GM12878 (cell line): ENCODE measurements around the gene LYPLA2. TPM values are rescaled to one million over a fixed set of nuclear protein-coding genes. Genes with fewer than 3 reads are reported as not detected.

Experiments used
- ATAC-seq: fragments of 200-7000 bp; cut with Tn5 transposase; 3 replicates; pipeline ENCODE4 v1.9.1; 2020; ENCODE audit warnings: mild to moderate bottlenecking, moderate library complexity
- BruUV-seq: library from RNA; stranded (reverse); fragments of 400-500 nt; replicated peaks from 2 replicates; lab custom pipeline; 2021; lab: Mats Ljungman, UMichigan
- CTCF ChIA-PET: fragments of 300-600 bp; sonication (Branson Sonifier 250); formaldehyde crosslinking; extraction: SDS; loops from one replicate; lab custom pipeline; 2021; ENCODE audit warnings: inconsistent platforms; lab: Yijun Ruan, JAX
- POLR2A ChIA-PET: fragments of 350-600 bp; formaldehyde crosslinking; extraction: SDS; loops from one replicate; lab custom pipeline; 2021; ENCODE audit warnings: inconsistent platforms; lab: Charles Lee
- RAD21 ChIA-PET: fragments of 300-600 bp; sonication (Branson Sonifier 250); formaldehyde crosslinking; loops from one replicate; lab custom pipeline; 2023; ENCODE audit warnings: antibody characterized with exemption; ENCODE audit not compliant: unreplicated experiment; lab: Charles Lee
- SMC1A ChIA-PET: fragments of 300-600 bp; sonication (Branson Sonifier 250); formaldehyde crosslinking; loops from one replicate; lab custom pipeline; 2023; ENCODE audit not compliant: unreplicated experiment, uncharacterized antibody; lab: Charles Lee
- DNase-seq: peaks from one replicate; pipeline ENCODE4 v3.0.0-alpha.2; 2011; ENCODE audit warnings: low read depth, low spot score
- FAIRE-seq: peaks from 3 replicates; lab custom pipeline; 2011; peaks lifted over from hg19 to GRCh38; lab: Jason Lieb, UNC
- H2AFZ ChIP-seq: 2 replicates; pipeline ENCODE4 v1.6.0; 2011; ENCODE audit warnings: low read depth, low read length, control low read depth; ENCODE audit not compliant: control insufficient read depth
- H3K27ac ChIP-seq: 2 replicates; pipeline ENCODE4 v1.5.1; 2011; ENCODE audit warnings: control low read depth; ENCODE audit not compliant: control insufficient read depth, insufficient read depth
- H3K27me3 ChIP-seq, 2 experiments: replicated peaks in 1 of 2; 2 replicates each; pipeline versions ENCODE4 v1.6.0 to v1.6.1; 2011; ENCODE audit warnings: low read length in 1 of 2; ENCODE audit not compliant: control insufficient read depth in 2 of 2, insufficient read depth in 2 of 2
- H3K36me3 ChIP-seq, 2 experiments: 2 replicates each; pipeline ENCODE4 v1.5.1; 2011; ENCODE audit warnings: low read length in 1 of 2; ENCODE audit not compliant: control insufficient read depth in 2 of 2, insufficient read depth in 2 of 2
- H3K4me1 ChIP-seq: 2 replicates; pipeline ENCODE4 v1.6.1; 2011; ENCODE audit warnings: mild to moderate bottlenecking, low read length, moderate library complexity, mixed read lengths; ENCODE audit not compliant: control insufficient read depth, insufficient read depth
- H3K4me2 ChIP-seq: 2 replicates; pipeline ENCODE4 v1.6.0; 2011; ENCODE audit warnings: control low read depth; ENCODE audit not compliant: control insufficient read depth, insufficient read depth
- H3K4me3 ChIP-seq: fragments of 200-600 bp; sonication (generic); 2 replicates; pipeline ENCODE4 v1.5.1; 2016
- H3K79me2 ChIP-seq: 2 replicates; pipeline ENCODE4 v1.6.0; 2011; ENCODE audit warnings: low read length; ENCODE audit not compliant: control insufficient read depth, insufficient read depth
- H3K9ac ChIP-seq: 2 replicates; pipeline ENCODE4 v1.8.0; 2011; ENCODE audit warnings: low read length, control low read depth, mixed read lengths; ENCODE audit not compliant: control insufficient read depth, insufficient read depth
- H3K9me3 ChIP-seq: replicated peaks from 3 replicates; pipeline ENCODE4 v1.5.1; 2011; ENCODE audit warnings: mild to moderate bottlenecking, low read length; ENCODE audit not compliant: control insufficient read depth, insufficient read depth
- H4K20me1 ChIP-seq: 2 replicates; pipeline ENCODE4 v1.6.0; 2011; ENCODE audit not compliant: control insufficient read depth, insufficient read depth
- CBX5 ChIP-seq: sonication (generic); IDR thresholded peaks from 2 replicates; pipeline ENCODE4 v1.6.1; 2016; ENCODE audit warnings: low read depth, moderate library complexity, mild to moderate bottlenecking, inconsistent platforms
- NR2C2 ChIP-seq: IDR thresholded peaks from 2 replicates; pipeline ENCODE4 v1.6.1; 2011; ENCODE audit warnings: borderline replicate concordance, low read depth; ENCODE audit not compliant: control insufficient read depth, insufficient read length
- WGBS: methylation state at CpG from one replicate; pipeline ENCODE4 v1.1.6; 2016; ENCODE audit warnings: low lambda C conversion rate; ENCODE audit not compliant: insufficient replicate concordance, insufficient coverage; ENCODE audit errors: missing lambda C conversion rate; 5-methylcytosine and 5-hydroxymethylcytosine counted together
- in situ Hi-C: fragments of 300-500 bp; cut with MboI; formaldehyde crosslinking; loops from 9 replicates; pipeline ENCODE4 v1.14.3; 2018; ENCODE audit warnings: mixed read lengths
- intact Hi-C: fragments of 100-400 bp; cut with micrococcal nuclease; formaldehyde crosslinking; loops from one replicate; pipeline ENCODE4 v1.14.2; 2022; ENCODE audit not compliant: unreplicated experiment
- polyA plus RNA-seq, 11 experiments: library from polyadenylated mRNA; depleted of rRNA in 4 of 11; unstranded in 6 of 11; stranded (reverse) in 5 of 11; fragments of >200 nt; fragmentation: Nextera tagmentation in 4 of 11; fragmentation: Illumina TruSeq in 1 of 11; extraction: Ambion mirVana in 4 of 11; extraction: Trizol in 1 of 11; gene quantifications; 1 replicate in 1 of 11; 2 replicates in 10 of 11; pipeline versions ENCODE4 v1.2.1 to v1.2.3, GENCODE V29; 2011 to 2016; ENCODE audit warnings: inconsistent platforms in 2 of 11, missing spikeins in 2 of 11, low read depth in 1 of 11
- total RNA-seq, 4 experiments: library from RNA; depleted of rRNA in 3 of 4; stranded (reverse); fragments of >200 nt in 3 of 4; fragmentation: Illumina TruSeq in 1 of 4; extraction: Trizol in 1 of 4; gene quantifications; 2 replicates each; pipeline versions ENCODE4 v1.2.1 to v1.2.3, GENCODE V29; 2013 to 2021
- TF ChIP-seq, protein P1 (sequence below): fragments of 450-650 bp; IDR thresholded peaks from 2 replicates; pipeline ENCODE4 v1.6.1; 2017; ENCODE audit warnings: low read depth, mild to moderate bottlenecking, moderate library complexity
- TF ChIP-seq, protein P2 (sequence below): fragments of 450-650 bp; IDR thresholded peaks from 2 replicates; pipeline ENCODE4 v1.6.1; 2016; ENCODE audit warnings: mild to moderate bottlenecking, moderate library complexity, borderline replicate concordance
- TF ChIP-seq, protein P3 (sequence below): fragments of 450-650 bp; IDR thresholded peaks from 2 replicates; pipeline ENCODE4 v1.6.1; 2017; ENCODE audit warnings: mild to moderate bottlenecking, moderate library complexity
- TF ChIP-seq, protein P4 (sequence below): IDR thresholded peaks from 2 replicates; pipeline ENCODE4 v1.6.1; 2012; ENCODE audit warnings: mild to moderate bottlenecking, low read depth, low read length

Gene LYPLA2
- total and polyA plus RNA-seq, 10 of the 15 experiments (the other 5 are each of a cell fraction or from before 2014, with no cell fraction given): 2.7 to 129 (median 62.3) TPM

DNA sequence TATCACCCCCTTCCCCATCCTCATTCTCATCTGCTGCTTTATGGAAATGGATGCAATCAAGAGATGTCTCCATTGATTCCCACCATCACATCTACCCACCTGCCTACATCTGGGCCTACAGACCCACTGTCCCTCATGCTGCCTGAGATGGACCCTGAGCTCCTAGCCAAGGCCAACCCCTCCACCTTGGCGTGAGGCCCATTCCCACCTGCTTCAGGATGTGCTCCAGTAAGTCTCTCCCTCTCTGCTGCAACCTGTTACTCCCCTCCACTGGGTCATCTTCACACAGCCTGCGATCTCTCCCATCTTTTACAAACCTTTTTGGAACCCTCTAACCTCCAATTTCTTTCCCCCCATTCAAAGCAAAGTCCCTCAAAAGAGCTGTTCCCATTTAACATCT lies 14.1 kb downstream of the LYPLA2 start (continued):
- TF ChIP-seq, protein P1, sequence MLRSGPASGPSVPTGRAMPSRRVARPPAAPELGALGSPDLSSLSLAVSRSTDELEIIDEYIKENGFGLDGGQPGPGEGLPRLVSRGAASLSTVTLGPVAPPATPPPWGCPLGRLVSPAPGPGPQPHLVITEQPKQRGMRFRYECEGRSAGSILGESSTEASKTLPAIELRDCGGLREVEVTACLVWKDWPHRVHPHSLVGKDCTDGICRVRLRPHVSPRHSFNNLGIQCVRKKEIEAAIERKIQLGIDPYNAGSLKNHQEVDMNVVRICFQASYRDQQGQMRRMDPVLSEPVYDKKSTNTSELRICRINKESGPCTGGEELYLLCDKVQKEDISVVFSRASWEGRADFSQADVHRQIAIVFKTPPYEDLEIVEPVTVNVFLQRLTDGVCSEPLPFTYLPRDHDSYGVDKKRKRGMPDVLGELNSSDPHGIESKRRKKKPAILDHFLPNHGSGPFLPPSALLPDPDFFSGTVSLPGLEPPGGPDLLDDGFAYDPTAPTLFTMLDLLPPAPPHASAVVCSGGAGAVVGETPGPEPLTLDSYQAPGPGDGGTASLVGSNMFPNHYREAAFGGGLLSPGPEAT: no peak

DNA sequence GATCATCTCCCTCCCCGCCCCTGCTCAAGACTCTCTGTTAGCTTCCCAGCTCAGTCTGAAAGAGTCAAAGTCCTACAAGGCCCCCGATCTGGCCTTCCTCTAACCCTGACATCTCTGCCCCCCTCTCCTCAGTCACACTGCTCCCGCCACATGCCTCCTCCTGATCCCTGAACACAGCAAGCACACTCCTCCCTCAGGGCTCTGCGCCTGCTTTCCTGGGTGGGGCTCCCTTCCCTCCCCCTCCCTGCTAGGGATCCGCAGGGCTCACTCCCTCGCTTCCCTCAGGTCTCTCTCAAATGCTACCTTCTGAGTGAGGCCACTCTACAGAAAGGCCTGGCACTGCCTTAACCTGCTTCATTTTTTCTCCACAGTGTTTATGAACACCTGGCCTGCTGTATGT lies 15.3 kb downstream of the LYPLA2 start:
- Histone ChIP-seq H3K9me3 (no peaks in the 10 kb centered on the region), H3K9ac (no peak overlapping the region), H3K27ac (no peak overlapping the region), H3K4me3 (no peak overlapping the region), H3K4me1 (peaks cover 26% of the 10 kb centered on the region), H3K79me2 (no peaks in the 10 kb centered on the region), H4K20me1 (no peaks in the 10 kb centered on the region), H2AFZ (no peak overlapping the region), H3K27me3 (no peaks in the 10 kb centered on the region), H3K36me3 (peaks cover 0 to 8% of the 10 kb centered on the region in 2 experiments; a peak in 2 of 4 replicates), H3K4me2 (no peak overlapping the region)
- WGBS: 73% methylated on average over 4 of the region's 6 CpGs
- no TSS peak for BruUV-seq
- FAIRE-seq: no peak
- intact Hi-C loops: no loop called here
- POLR2A ChIA-PET: no interaction called here
- no peak for DNase-seq
- RAD21 ChIA-PET: interaction anchor here (0.6 to 1.5 kb wide), 2 partner anchors 49 to 110 kb away, joined by 3 to 6 read pairs; no protein-coding TSS in a partner anchor
- in situ Hi-C loops: loop anchor here (5.0 to 10.0 kb wide), 2 partner anchors 59 to 111 kb away; partner anchors contain the start of gene FUCA1
- CTCF ChIA-PET: interaction anchor here (0.8 to 7.5 kb wide), 5 partner anchors 11 to 111 kb away, joined by 4 to 109 read pairs (median 63); partner anchors contain the start of gene PITHD1
- SMC1A ChIA-PET: interaction anchor here (1.0 to 6.9 kb wide), 7 partner anchors 10 to 111 kb away, joined by 3 to 117 read pairs (median 4); no protein-coding TSS in a partner anchor
- TF ChIP-seq, protein P2, sequence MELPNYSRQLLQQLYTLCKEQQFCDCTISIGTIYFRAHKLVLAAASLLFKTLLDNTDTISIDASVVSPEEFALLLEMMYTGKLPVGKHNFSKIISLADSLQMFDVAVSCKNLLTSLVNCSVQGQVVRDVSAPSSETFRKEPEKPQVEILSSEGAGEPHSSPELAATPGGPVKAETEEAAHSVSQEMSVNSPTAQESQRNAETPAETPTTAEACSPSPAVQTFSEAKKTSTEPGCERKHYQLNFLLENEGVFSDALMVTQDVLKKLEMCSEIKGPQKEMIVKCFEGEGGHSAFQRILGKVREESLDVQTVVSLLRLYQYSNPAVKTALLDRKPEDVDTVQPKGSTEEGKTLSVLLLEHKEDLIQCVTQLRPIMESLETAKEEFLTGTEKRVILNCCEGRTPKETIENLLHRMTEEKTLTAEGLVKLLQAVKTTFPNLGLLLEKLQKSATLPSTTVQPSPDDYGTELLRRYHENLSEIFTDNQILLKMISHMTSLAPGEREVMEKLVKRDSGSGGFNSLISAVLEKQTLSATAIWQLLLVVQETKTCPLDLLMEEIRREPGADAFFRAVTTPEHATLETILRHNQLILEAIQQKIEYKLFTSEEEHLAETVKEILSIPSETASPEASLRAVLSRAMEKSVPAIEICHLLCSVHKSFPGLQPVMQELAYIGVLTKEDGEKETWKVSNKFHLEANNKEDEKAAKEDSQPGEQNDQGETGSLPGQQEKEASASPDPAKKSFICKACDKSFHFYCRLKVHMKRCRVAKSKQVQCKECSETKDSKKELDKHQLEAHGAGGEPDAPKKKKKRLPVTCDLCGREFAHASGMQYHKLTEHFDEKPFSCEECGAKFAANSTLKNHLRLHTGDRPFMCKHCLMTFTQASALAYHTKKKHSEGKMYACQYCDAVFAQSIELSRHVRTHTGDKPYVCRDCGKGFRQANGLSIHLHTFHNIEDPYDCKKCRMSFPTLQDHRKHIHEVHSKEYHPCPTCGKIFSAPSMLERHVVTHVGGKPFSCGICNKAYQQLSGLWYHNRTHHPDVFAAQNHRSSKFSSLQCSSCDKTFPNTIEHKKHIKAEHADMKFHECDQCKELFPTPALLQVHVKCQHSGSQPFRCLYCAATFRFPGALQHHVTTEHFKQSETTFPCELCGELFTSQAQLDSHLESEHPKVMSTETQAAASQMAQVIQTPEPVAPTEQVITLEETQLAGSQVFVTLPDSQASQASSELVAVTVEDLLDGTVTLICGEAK: no peak
- TF ChIP-seq, protein P3, sequence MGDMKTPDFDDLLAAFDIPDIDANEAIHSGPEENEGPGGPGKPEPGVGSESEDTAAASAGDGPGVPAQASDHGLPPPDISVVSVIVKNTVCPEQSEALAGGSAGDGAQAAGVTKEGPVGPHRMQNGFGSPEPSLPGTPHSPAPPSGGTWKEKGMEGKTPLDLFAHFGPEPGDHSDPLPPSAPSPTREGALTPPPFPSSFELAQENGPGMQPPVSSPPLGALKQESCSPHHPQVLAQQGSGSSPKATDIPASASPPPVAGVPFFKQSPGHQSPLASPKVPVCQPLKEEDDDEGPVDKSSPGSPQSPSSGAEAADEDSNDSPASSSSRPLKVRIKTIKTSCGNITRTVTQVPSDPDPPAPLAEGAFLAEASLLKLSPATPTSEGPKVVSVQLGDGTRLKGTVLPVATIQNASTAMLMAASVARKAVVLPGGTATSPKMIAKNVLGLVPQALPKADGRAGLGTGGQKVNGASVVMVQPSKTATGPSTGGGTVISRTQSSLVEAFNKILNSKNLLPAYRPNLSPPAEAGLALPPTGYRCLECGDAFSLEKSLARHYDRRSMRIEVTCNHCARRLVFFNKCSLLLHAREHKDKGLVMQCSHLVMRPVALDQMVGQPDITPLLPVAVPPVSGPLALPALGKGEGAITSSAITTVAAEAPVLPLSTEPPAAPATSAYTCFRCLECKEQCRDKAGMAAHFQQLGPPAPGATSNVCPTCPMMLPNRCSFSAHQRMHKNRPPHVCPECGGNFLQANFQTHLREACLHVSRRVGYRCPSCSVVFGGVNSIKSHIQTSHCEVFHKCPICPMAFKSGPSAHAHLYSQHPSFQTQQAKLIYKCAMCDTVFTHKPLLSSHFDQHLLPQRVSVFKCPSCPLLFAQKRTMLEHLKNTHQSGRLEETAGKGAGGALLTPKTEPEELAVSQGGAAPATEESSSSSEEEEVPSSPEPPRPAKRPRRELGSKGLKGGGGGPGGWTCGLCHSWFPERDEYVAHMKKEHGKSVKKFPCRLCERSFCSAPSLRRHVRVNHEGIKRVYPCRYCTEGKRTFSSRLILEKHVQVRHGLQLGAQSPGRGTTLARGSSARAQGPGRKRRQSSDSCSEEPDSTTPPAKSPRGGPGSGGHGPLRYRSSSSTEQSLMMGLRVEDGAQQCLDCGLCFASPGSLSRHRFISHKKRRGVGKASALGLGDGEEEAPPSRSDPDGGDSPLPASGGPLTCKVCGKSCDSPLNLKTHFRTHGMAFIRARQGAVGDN: no peak
- TF ChIP-seq, protein P4, sequence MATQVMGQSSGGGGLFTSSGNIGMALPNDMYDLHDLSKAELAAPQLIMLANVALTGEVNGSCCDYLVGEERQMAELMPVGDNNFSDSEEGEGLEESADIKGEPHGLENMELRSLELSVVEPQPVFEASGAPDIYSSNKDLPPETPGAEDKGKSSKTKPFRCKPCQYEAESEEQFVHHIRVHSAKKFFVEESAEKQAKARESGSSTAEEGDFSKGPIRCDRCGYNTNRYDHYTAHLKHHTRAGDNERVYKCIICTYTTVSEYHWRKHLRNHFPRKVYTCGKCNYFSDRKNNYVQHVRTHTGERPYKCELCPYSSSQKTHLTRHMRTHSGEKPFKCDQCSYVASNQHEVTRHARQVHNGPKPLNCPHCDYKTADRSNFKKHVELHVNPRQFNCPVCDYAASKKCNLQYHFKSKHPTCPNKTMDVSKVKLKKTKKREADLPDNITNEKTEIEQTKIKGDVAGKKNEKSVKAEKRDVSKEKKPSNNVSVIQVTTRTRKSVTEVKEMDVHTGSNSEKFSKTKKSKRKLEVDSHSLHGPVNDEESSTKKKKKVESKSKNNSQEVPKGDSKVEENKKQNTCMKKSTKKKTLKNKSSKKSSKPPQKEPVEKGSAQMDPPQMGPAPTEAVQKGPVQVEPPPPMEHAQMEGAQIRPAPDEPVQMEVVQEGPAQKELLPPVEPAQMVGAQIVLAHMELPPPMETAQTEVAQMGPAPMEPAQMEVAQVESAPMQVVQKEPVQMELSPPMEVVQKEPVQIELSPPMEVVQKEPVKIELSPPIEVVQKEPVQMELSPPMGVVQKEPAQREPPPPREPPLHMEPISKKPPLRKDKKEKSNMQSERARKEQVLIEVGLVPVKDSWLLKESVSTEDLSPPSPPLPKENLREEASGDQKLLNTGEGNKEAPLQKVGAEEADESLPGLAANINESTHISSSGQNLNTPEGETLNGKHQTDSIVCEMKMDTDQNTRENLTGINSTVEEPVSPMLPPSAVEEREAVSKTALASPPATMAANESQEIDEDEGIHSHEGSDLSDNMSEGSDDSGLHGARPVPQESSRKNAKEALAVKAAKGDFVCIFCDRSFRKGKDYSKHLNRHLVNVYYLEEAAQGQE: no peak
- no peak for TF ChIP-seq NR2C2
- no peak for TF ChIP-seq CBX5
- no peak for ATAC-seq
